ENCODE data around the gene STRIT1. TPM values are rescaled to one million over a fixed set of nuclear protein-coding genes. Genes with fewer than 3 reads are reported as not detected.

Gene STRIT1
- total and polyA plus RNA-seq, 2 of the 4 experiments (the other 2 are of a cell fraction) = not detected

DNA sequence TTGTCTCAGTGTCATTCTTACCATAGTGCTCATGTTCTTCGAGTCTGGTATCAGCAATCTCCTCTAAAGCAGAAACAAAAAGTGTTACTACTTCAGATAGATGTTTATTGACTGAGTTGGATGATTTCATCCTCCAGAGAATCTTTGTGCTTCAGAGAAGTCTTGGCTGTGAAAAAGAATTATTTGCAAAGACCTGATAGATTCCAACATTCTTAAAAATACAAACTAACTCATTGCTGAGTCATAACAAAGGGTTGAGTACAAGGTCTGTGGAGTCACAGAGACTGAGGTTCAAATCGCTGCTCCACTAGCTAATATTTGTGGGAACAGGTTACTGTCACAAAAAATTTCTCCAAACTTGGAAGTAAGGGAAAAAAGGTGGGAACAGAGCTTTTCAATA is 9.0 kb upstream of the STRIT1 start:
- H3K56ac ChIP-seq (ENCODE audit: extremely low read depth, insufficient read depth, low read length) = no peak overlapping the region
- no peak overlapping the region for H3K4me3 ChIP-seq (ENCODE audit: insufficient read depth, low read depth, low read length)
- DNase-seq = peak; percentile 84
- H3K79me1 ChIP-seq (ENCODE audit: low read depth in 1 of 2, low read length in 2 of 2) = no peaks in the 10 kb centered on the region
- intact Hi-C loops (cut with micrococcal nuclease) (loop anchor here (5.0 kb wide), 1 partner anchor 225 kb away; no protein-coding TSS in a partner anchor), in situ Hi-C loops (cut with MboI; ENCODE audit: low sequenced_read_pairs) (no loop called here), dilution Hi-C loops (cut with HindIII; ENCODE audit: low sequenced_read_pairs, unreplicated experiment) (no loop called here)
- TF ChIP-seq NFE2L2 (IDR thresholded peaks at IDR 0.05; ENCODE audit: low read depth, low read length) (peak; percentile 68), FOS (IDR thresholded peaks at IDR 0.05; ENCODE audit: low read depth, low read length) (peak; percentile 32; the same call in 1 of the 2 replicates), MAFK (IDR thresholded peaks at IDR 0.05; ENCODE audit: low read depth, low read length) (0 out of 2 replicates have a peak, but pooled peaks have one; percentile 12), MAZ (IDR thresholded peaks at IDR 0.05; ENCODE audit: borderline replicate concordance, low read depth, low read length) (no peak), RFX5 (IDR thresholded peaks at IDR 0.05; ENCODE audit: low read depth, low read length) (no peak)
- peak; percentile 90 for ATAC-seq (ENCODE audit: low read depth)
- no peak overlapping the region for H4K91ac ChIP-seq (ENCODE audit: insufficient read depth, low read depth, low read length)
- H4K5ac ChIP-seq (ENCODE audit: low read depth, low read length) = no peak overlapping the region
- no peak overlapping the region for H2AK9ac ChIP-seq (replicated peaks; ENCODE audit: low read depth, low read length, poor library complexity)
- H3K23ac ChIP-seq (ENCODE audit: low read depth, low read length) = no peak overlapping the region
- H2AK5ac ChIP-seq (ENCODE audit: low read depth, low read length) = no peak overlapping the region
- no peak overlapping the region for H3K9ac ChIP-seq (ENCODE audit: low read depth, low read length)
- no peaks in the 10 kb centered on the region for H3K36me3 ChIP-seq (ENCODE audit: control insufficient read depth, insufficient read depth, low read length)
- H2AFZ ChIP-seq (replicated peaks; ENCODE audit: low read length, poor library complexity) = no peak overlapping the region
- no peak overlapping the region for H3K14ac ChIP-seq (replicated peaks; ENCODE audit: low read depth, low read length)
- no TSS peak for BruUV-seq (replicated peaks)
- H3K4me1 ChIP-seq (ENCODE audit: control insufficient read depth, insufficient read depth, low read length) = no peaks in the 10 kb centered on the region; the same call in 1 of the 2 replicates
- CTCF ChIA-PET = no interaction called here
- no peaks in the 10 kb centered on the region for H3K9me1 ChIP-seq (ENCODE audit: insufficient read depth, low read length)
- H3K27me3 ChIP-seq (ENCODE audit: control insufficient read depth, insufficient read depth, low read length) = no peaks in the 10 kb centered on the region
- H3K27ac ChIP-seq (ENCODE audit: insufficient read depth, low read length) = no peak overlapping the region
- H3K4ac ChIP-seq (ENCODE audit: low read depth, low read length) = no peak overlapping the region
- no peak overlapping the region for H3K4me2 ChIP-seq (ENCODE audit: low read depth, low read length)
- H4K20me1 ChIP-seq (ENCODE audit: insufficient read depth, low read length) = no peaks in the 10 kb centered on the region
- no peak overlapping the region for H2BK5ac ChIP-seq (ENCODE audit: low read depth, low read length, poor library complexity, severe bottlenecking)
- no peak overlapping the region for H3K18ac ChIP-seq (ENCODE audit: low read depth, low read length)
- no peaks in the 10 kb centered on the region for H3K9me3 ChIP-seq (ENCODE audit: control insufficient read depth, insufficient read depth, low read length)
- H2BK20ac ChIP-seq (ENCODE audit: low read depth, low read length) = no peak overlapping the region
- POLR2A ChIA-PET (ENCODE audit: unreplicated experiment) = no interaction called here
- no peak overlapping the region for H2BK120ac ChIP-seq (ENCODE audit: low read depth, low read length)
- WGBS, 2 experiments (ENCODE audit: extremely low coverage in 2 of 2, insufficient read length in 1 of 2) = no CpG with 5 or more reads among the region's 2 CpGs
- no peak overlapping the region for H2BK15ac ChIP-seq (ENCODE audit: low read depth, low read length)
- H4K8ac ChIP-seq (ENCODE audit: low read depth in 2 of 2, low read length in 2 of 2) = no peak overlapping the region
